ENCODE data around the gene SATB2.

GRCh38 chr2:199409759-199410529 lies 47.8 kb downstream of the SATB2 start:
- no peak for TF ChIP-seq ARNTL (CRISPR knock-in tag; IDR thresholded peaks at IDR 0.05; ENCODE audit: borderline replicate concordance, low read depth)
- TF ChIP-seq BACH2 (CRISPR knock-in tag; IDR thresholded peaks at IDR 0.05; ENCODE audit: borderline replicate concordance), result no peak
- TF ChIP-seq PATZ1 (CRISPR knock-in tag; IDR thresholded peaks at IDR 0.05; ENCODE audit: borderline replicate concordance), result no peak
- TF ChIP-seq ZFP30 (CRISPR knock-in tag; IDR thresholded peaks at IDR 0.05), result no peak
- no peak for TF ChIP-seq ISL1 (CRISPR knock-in tag; IDR thresholded peaks at IDR 0.05)
- no peak for TF ChIP-seq TOX (CRISPR knock-in tag; IDR thresholded peaks at IDR 0.05; ENCODE audit: borderline replicate concordance)
- TF ChIP-seq ZFP3 (CRISPR knock-in tag; IDR thresholded peaks at IDR 0.05), result no peak

Data from SK-N-SH treated with all-trans-retinoic acid at 6 μM for 48 hours (cell line).